Measurements from ENCODE around the gene ZBTB46. TPM values are rescaled to one million over a fixed set of nuclear protein-coding genes. Genes with fewer than 3 reads are reported as not detected.
"Not testable (repeated sequence)": the region's sequence is repeated elsewhere in the genome, so short reads cannot be mapped to it uniquely, and the experiment has no call there.

ZBTB46 gene, protein sequence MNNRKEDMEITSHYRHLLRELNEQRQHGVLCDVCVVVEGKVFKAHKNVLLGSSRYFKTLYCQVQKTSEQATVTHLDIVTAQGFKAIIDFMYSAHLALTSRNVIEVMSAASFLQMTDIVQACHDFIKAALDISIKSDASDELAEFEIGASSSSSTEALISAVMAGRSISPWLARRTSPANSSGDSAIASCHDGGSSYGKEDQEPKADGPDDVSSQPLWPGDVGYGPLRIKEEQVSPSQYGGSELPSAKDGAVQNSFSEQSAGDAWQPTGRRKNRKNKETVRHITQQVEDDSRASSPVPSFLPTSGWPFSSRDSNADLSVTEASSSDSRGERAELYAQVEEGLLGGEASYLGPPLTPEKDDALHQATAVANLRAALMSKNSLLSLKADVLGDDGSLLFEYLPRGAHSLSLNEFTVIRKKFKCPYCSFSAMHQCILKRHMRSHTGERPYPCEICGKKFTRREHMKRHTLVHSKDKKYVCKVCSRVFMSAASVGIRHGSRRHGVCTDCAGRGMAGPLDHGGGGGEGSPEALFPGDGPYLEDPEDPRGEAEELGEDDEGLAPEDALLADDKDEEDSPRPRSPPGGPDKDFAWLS
- polyA plus RNA-seq: under 1 TPM; 0.16 to 0.32 (median 0.32) TPM

DNA sequence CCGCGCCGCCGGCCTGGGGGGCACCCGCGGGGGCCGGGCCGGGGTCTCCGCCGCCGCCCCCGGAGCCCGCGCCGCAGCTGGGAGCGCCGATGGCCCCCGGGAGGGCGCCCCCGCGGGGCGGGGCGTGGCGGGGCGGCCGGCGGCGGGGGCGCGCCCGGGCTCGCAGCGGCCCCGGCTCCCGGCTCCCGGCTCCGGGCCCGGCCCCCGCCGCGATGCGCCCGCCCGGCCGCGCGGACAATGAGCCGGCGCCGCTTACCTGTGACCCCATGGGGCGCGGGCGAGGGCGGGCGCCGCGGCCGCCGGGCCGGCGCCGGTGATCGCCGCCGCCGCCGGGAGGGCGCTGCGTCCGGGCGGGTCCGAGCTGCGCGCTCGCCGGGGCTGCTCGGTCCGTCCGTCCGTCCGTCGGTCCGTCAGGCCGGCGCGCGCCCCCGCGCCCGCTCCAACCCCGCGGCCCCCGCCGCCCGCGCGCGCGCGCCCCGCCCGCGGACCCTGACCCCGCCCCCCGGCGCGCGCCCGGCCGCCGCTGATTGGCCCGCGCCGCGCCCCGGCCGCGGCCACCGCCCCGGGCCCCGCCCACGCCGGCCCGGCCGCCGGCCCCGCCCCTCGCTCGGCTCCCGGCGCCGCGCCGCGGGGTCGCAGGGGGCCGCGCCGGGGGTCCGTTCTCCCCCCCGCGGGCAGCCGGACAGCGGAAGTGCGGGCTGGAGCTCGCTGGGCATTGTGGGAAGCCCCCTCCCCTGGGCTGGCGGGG lies at the start of gene ZBTB46:
Gene ZBTB46, minus strand, starts transcription at position 424 of the 748 bp plus-strand sequence. CDS start 40,507 bp downstream, outside the sequence.
- peak in 1 of 3 donors; percentile 15 for DNase-seq
- H3K36me3 Mint-ChIP-seq: no peaks in the 10 kb centered on the region
- H3K4me1 Mint-ChIP-seq: peaks cover 9 to 12% of the 10 kb centered on the region in 2 donors
- peaks cover 0 to 2% (median 0%) of the 10 kb centered on the region in 6 donors for H3K9me3 Mint-ChIP-seq
- H3K27ac Mint-ChIP-seq: no peak within 1 kb of the TSS
- peaks cover 9 to 26% (median 14%) of the 10 kb centered on the region in 3 donors for H3K27me3 Mint-ChIP-seq (ENCODE audit: low read depth in 3 of 3)
- peak within 1 kb of the TSS; percentile 84 to 90 (median 86) for H3K4me3 Mint-ChIP-seq

- H3K36me3 Mint-ChIP-seq: peaks cover 8 to 17% (median 9%) of the 10 kb centered on the region in 3 donors
- H3K4me3 Mint-ChIP-seq: no peak overlapping the region
These were observed 48.0 kb upstream of the ZBTB46 start for GRCh38 chr20:63878899-63879663.

DNA sequence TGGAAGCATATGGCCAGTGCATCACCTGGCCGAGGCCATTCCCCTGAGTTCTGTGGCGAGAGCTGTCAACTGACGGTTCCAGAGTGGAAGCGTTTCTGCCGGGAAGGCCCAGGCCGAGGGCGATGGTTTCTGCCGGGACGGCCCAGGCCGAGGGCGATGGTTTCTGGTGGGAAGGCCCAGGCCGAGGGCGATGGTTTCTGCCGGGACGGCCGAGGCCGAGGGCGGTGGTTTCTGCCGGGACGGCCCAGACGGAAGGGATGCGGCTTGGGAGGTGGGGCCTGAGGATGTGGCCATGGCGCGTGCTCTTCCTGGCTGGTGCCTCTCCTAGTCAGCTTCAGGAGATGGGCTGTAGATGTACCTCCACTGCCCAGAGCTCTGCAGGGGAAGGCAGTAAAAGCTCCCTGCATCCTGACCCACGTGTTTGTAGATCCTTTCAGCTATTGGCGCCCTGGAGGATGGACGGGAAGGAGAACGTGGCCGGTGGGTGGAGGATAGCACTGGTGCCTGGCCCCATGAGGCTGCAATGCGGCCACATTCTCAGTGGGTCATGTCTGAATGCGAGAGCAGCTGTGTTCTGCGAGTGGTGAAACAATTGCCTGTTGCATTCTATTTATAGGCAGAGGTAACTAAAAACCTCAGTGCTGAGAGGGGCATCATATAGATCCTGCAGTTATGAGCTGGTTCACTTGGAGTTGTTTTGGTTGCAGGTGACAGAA lies 46.8 kb upstream of the ZBTB46 start:
- Mint-ChIP-seq H3K4me1 (peaks cover 0 to 2% of the 10 kb centered on the region in 2 donors), H3K9me3 (no peaks in the 10 kb centered on the region), H3K27ac (no peak overlapping the region), H3K4me3 (no peak overlapping the region), H3K27me3 (ENCODE audit: low read depth in 3 of 3) (peaks cover under 1 to 2% (median 2%) of the 10 kb centered on the region in 3 donors), H3K36me3 (peaks cover 8 to 19% (median 12%) of the 10 kb centered on the region in 3 donors)
- no peak for DNase-seq

More at GRCh38 chr20:63878899-63879663, 48.0 kb upstream of the ZBTB46 start:
- H3K9me3 Mint-ChIP-seq: no peaks in the 10 kb centered on the region
- peaks cover 2% of the 10 kb centered on the region in 3 donors for H3K27me3 Mint-ChIP-seq (ENCODE audit: low read depth in 3 of 3)
- H3K4me1 Mint-ChIP-seq: peaks cover 0 to 1% of the 10 kb centered on the region in 2 donors
- H3K27ac Mint-ChIP-seq: no peak overlapping the region
- no peak for DNase-seq

DNA sequence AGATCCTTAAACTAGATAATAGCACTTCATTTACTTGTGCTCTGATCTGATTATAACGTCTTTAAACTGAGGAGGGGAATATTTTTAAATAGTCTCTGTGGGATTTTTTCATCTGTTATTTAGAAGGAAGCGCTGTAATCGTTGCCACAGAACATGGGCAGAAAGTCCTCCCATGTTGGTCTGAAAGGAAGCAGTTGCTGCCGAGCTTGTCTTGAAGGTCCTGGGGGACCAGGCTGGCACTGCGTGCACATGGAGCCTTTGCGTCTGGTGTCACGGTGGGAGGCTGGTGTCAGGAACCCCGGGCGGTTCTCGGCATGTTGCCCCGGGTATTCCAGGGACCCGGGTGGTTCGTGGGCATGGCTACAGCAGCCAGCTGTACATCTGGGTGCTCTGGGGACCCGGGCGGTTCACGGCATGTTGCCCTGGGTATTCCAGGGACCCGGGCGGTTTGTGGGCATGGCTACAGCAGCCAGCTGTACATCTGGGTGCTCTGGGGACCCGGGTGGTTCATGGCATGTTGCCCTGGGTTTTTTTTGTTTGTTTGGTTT lies 45.5 kb upstream of the ZBTB46 start:
- DNase-seq: no peak
- no peaks in the 10 kb centered on the region for H3K9me3 Mint-ChIP-seq
- H3K4me3 Mint-ChIP-seq: no peak overlapping the region
- H3K36me3 Mint-ChIP-seq: peaks cover 11 to 25% (median 16%) of the 10 kb centered on the region in 3 donors
- no peak overlapping the region for H3K27ac Mint-ChIP-seq
- H3K4me1 Mint-ChIP-seq: peaks cover 0 to 2% of the 10 kb centered on the region in 2 donors
- H3K27me3 Mint-ChIP-seq (ENCODE audit: low read depth in 3 of 3): peaks cover 0 to 2% (median 0%) of the 10 kb centered on the region in 3 donors

GRCh38 chr20:63874241-63874640 lies 43.2 kb upstream of the ZBTB46 start:
- H3K27ac Mint-ChIP-seq; H3K4me3 Mint-ChIP-seq; H3K9me3 Mint-ChIP-seq; DNase-seq; H3K27me3 Mint-ChIP-seq (ENCODE audit: low read depth in 3 of 3); H3K4me1 Mint-ChIP-seq: not testable (repeated sequence)
- peaks cover 14 to 29% (median 20%) of the 10 kb centered on the region in 3 donors for H3K36me3 Mint-ChIP-seq

DNA sequence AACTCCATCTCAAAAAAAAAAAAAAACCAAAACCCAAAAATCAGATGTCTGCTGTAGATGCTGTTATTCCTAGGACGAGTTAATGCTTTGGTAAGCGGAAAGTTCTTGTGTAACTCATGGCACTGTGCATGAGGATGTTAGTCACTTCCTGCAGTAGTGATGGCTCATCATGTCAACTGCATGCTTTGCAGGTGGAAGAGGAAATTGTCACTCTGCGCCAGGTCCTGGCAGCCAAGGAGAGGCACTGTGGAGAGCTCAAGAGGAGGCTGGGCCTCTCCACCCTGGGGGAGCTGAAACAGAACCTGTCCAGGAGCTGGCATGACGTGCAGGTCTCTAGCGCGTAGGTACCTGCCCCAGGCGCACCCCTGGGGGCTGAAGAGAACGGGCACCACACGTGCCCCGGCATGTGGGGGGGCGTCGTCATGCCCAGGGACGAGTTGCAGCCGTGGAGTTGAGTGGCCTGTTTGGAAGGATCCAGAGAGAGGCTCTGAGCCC lies 42.5 kb upstream of the ZBTB46 start:
- H3K4me1 Mint-ChIP-seq: peaks cover under 1 to 4% of the 10 kb centered on the region in 2 donors
- DNase-seq: no peak
- no peaks in the 10 kb centered on the region for H3K9me3 Mint-ChIP-seq
- H3K36me3 Mint-ChIP-seq: peaks cover 16 to 29% (median 22%) of the 10 kb centered on the region in 3 donors
- no peak overlapping the region for H3K4me3 Mint-ChIP-seq
- H3K27me3 Mint-ChIP-seq (ENCODE audit: low read depth in 3 of 3): no peaks in the 10 kb centered on the region
- peak overlapping the region in 1 of 6 donors; percentile 40 for H3K27ac Mint-ChIP-seq

- no peak for DNase-seq
- Mint-ChIP-seq H3K4me1 (peaks cover 28 to 34% of the 10 kb centered on the region in 2 donors), H3K27ac (peak overlapping the region in 1 of 6 donors; percentile 3), H3K4me3 (no peak overlapping the region), H3K9me3 (no peaks in the 10 kb centered on the region), H3K27me3 (ENCODE audit: low read depth in 3 of 3) (peaks cover 5 to 15% (median 6%) of the 10 kb centered on the region in 3 donors), H3K36me3 (peaks cover 8 to 15% (median 10%) of the 10 kb centered on the region in 3 donors)
These were observed 37.2 kb upstream of the ZBTB46 start for GRCh38 chr20:63868264-63868663.

DNA sequence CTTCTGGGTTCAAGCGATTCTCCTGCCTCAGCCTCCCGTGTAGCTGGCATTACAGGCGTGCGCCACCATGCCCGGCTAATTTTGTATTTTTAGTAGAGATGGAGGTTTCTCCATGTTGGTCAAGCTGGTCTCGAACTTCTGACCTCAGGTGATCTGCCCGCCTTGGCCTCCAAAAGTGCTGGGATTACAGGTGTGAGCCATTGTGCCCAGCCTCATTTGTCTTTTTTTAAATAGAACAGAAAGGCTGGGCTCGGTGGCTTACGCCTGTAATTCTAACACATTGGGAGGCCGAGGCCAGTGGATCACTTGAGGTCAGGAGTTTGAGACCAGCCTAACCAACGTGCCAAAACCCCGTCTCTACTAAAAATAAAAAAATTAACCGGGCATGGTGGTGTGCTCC lies 36.0 kb upstream of the ZBTB46 start:
- peak overlapping the region in 1 of 6 donors; percentile 7 for H3K27ac Mint-ChIP-seq
- H3K4me3 Mint-ChIP-seq: peak overlapping the region; percentile 35 to 98 (median 91)
- H3K9me3 Mint-ChIP-seq, DNase-seq: not testable (repeated sequence)
- H3K27me3 Mint-ChIP-seq (ENCODE audit: low read depth in 3 of 3): peaks cover 5 to 17% (median 9%) of the 10 kb centered on the region in 3 donors
- H3K4me1 Mint-ChIP-seq: peaks cover 31 to 37% of the 10 kb centered on the region in 2 donors
- H3K36me3 Mint-ChIP-seq: peaks cover 7 to 16% (median 7%) of the 10 kb centered on the region in 3 donors

DNA sequence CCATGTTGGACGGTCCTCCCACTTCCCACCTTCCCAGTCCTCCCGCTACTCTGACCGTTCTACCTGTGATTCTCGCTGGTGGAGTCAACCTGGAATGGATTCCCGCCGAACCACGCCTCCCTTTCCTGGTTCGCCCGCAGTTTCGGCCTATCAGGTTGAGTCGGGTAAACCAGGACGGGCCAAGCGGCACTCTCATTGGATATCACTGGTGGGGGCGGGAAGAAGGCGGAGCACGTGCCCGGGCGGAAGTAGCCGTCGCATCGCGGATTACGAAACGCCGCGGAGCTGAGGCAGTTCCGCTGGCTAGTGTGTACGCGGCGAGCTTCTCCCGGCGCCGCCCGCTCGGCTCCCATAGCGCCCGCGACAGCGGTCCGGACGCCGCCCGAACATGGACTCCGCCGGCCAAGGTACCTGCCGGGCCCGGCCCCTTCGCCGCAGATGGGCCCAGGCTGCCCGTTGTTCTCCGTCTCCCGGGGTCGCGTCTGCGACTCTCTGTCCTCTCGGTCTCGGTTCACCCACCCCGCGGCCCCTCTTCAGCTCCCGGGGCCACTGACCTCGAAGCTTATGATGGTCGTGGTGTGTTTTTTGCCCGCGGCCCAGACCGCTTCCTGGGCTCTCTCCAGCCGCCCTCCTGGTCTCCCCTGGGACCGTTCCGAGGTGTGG lies 34.0 kb upstream of the ZBTB46 start, which contains the start of gene TPD52L2:
Gene TPD52L2, plus strand, starts transcription at position 293 of the 663 bp plus-strand sequence. Its CDS starts 96 bp downstream, at position 389.
- peaks cover 8 to 17% (median 9%) of the 10 kb centered on the region in 3 donors for H3K27me3 Mint-ChIP-seq (ENCODE audit: low read depth in 3 of 3)
- peaks cover 5 to 10% (median 6%) of the 10 kb centered on the region in 3 donors for H3K36me3 Mint-ChIP-seq
- peaks cover 31 to 37% of the 10 kb centered on the region in 2 donors for H3K4me1 Mint-ChIP-seq
- H3K9me3 Mint-ChIP-seq: no peaks in the 10 kb centered on the region
- DNase-seq: peak; percentile 96
- H3K27ac Mint-ChIP-seq: peak within 1 kb of the TSS; percentile 91 to 98 (median 95)
- H3K4me3 Mint-ChIP-seq: peak within 1 kb of the TSS; percentile 91 to 98 (median 97)

GRCh38 chr20:63864545-63864977 lies 33.5 kb upstream of the ZBTB46 start:
- Mint-ChIP-seq H3K9me3 (no peaks in the 10 kb centered on the region), H3K36me3 (peaks cover 5 to 9% (median 5%) of the 10 kb centered on the region in 3 donors), H3K4me1 (peaks cover 31 to 37% of the 10 kb centered on the region in 2 donors), H3K4me3 (peak overlapping the region; percentile 91 to 98 (median 97)), H3K27ac (peak overlapping the region; percentile 91 to 98 (median 95)), H3K27me3 (ENCODE audit: low read depth in 3 of 3) (peaks cover 8 to 17% (median 9%) of the 10 kb centered on the region in 3 donors)
- DNase-seq: no peak

DNA sequence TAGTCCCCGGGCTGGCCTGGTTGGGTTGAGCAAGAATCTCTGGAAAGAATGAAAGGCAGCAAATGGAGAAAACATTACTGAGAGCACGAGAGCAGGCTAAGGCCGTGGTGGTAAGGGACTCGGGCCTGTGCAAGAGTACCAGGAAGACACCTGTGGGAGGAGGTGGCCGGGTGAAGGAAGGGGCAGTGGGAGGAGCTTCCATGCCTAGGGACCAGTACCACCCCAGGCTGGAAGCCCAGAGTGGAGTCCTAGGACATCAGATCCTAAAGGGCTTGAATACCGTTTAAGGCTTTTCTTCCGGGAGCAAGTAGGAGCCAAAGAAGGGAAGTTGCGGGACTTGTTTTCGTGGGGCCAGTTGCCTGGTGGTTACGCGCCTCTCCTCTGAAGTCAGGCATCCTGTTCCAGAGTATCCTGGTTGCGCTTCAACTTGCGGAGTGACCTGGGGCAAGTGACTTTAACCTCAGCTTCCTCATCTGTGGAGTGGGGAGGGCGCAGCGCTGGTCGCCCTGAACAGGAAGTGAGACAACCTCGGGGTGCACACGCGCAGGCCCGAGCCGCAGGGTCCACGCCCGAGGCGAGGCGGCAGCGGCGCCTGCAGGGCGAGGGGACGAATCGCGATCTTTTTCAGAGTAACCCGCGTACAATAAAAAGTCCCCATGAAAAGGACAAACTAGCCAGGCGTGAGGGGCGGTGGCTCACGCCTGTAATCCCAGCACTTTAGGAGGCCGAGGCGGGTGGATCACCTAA lies 32.9 kb upstream of the ZBTB46 start:
- Mint-ChIP-seq H3K4me3 (peak overlapping the region; percentile 91 to 98 (median 97)), H3K36me3 (peaks cover 0 to 9% (median 0%) of the 10 kb centered on the region in 3 donors), H3K27me3 (ENCODE audit: low read depth in 3 of 3) (peaks cover 8 to 17% (median 9%) of the 10 kb centered on the region in 3 donors), H3K4me1 (peaks cover 31 to 39% of the 10 kb centered on the region in 2 donors), H3K9me3 (no peaks in the 10 kb centered on the region), H3K27ac (peak overlapping the region; percentile 91 to 98 (median 95))
- peak; percentile 81 to 84 (median 84) for DNase-seq

Data from immature natural killer cell (primary cell).